Measurements from ENCODE around the gene BRI3.

Gene BRI3

GRCh38 chr7:98280791-98281756 is at the start of gene BRI3:
BRI3 (plus strand) TSS chr7:98281686; CDS start chr7:98281796, 110 bp downstream.
- DNase-seq (ENCODE audit: low read depth in 4 of 4, low spot score in 1 of 4), result peak; percentile 85 to 95 (median 88)

- DNase-seq (ENCODE audit: low read depth in 4 of 4, low spot score in 1 of 4), result no peak
Measured at GRCh38 chr7:98232263-98232585, 49.3 kb upstream of the BRI3 start.

- DNase-seq (ENCODE audit: low read depth in 4 of 4, low spot score in 1 of 4), result no peak
Measured at GRCh38 chr7:98232799-98233198, 48.7 kb upstream of the BRI3 start.

- DNase-seq (ENCODE audit: low read depth in 4 of 4, low spot score in 1 of 4), result no peak
Measured at GRCh38 chr7:98233219-98234070, 48.0 kb upstream of the BRI3 start.

- no peak for DNase-seq (ENCODE audit: low read depth in 4 of 4, low spot score in 1 of 4)
Measured at GRCh38 chr7:98234429-98235147, 46.9 kb upstream of the BRI3 start.

GRCh38 chr7:98235901-98236300 is 45.6 kb upstream of the BRI3 start:
- no peak for DNase-seq (ENCODE audit: low read depth in 4 of 4, low spot score in 1 of 4)

- no peak for DNase-seq (ENCODE audit: low read depth in 4 of 4, low spot score in 1 of 4)
Measured at GRCh38 chr7:98236355-98237185, 44.9 kb upstream of the BRI3 start.

GRCh38 chr7:98238076-98238475 is 43.4 kb upstream of the BRI3 start:
- DNase-seq (ENCODE audit: low read depth in 4 of 4, low spot score in 1 of 4), result no peak

GRCh38 chr7:98238976-98239375 is 42.5 kb upstream of the BRI3 start:
- no peak for DNase-seq (ENCODE audit: low read depth in 4 of 4, low spot score in 1 of 4)

GRCh38 chr7:98240961-98241673 is 40.4 kb upstream of the BRI3 start:
- no peak for DNase-seq (ENCODE audit: low read depth in 4 of 4, low spot score in 1 of 4)

- DNase-seq (ENCODE audit: low read depth in 4 of 4, low spot score in 1 of 4), result no peak
Measured at GRCh38 chr7:98241674-98242241, 39.7 kb upstream of the BRI3 start.

GRCh38 chr7:98242342-98242741 is 39.1 kb upstream of the BRI3 start:
- no peak for DNase-seq (ENCODE audit: low read depth in 4 of 4, low spot score in 1 of 4)

- DNase-seq (ENCODE audit: low read depth in 4 of 4, low spot score in 1 of 4), result no peak
Measured at GRCh38 chr7:98242934-98243333, 38.6 kb upstream of the BRI3 start.

GRCh38 chr7:98244871-98245270 is 36.6 kb upstream of the BRI3 start:
- DNase-seq (ENCODE audit: low read depth in 4 of 4, low spot score in 1 of 4), result no peak

GRCh38 chr7:98248156-98248555 is 33.3 kb upstream of the BRI3 start:
- no peak for DNase-seq (ENCODE audit: low read depth in 4 of 4, low spot score in 1 of 4)

- no peak for DNase-seq (ENCODE audit: low read depth in 4 of 4, low spot score in 1 of 4)
Measured at GRCh38 chr7:98249106-98249505, 32.4 kb upstream of the BRI3 start.

GRCh38 chr7:98250789-98251188 is 30.7 kb upstream of the BRI3 start:
- peak in 1 of 4 experiments; percentile 16 for DNase-seq (ENCODE audit: low read depth in 4 of 4, low spot score in 1 of 4)

GRCh38 chr7:98251231-98251600 is 30.3 kb upstream of the BRI3 start:
- no peak for DNase-seq (ENCODE audit: low read depth in 4 of 4, low spot score in 1 of 4)

GRCh38 chr7:98251601-98252424 is 29.7 kb upstream of the BRI3 start, which contains the start of gene TECPR1:
TECPR1 (minus strand) TSS chr7:98252232; CDS start chr7:98246146, 6,086 bp downstream.
- peak; percentile 62 to 83 (median 76) for DNase-seq (ENCODE audit: low read depth in 4 of 4, low spot score in 1 of 4)
